Activated T-cell treated with anti-CD3 and anti-CD28 coated beads, Interleukin-2, amount 50 U/mL, for 24 hours (primary cell): Measurements from ENCODE around the gene TATDN2.
A peak's percentile ranks its signal among the peaks of the same experiment; 100 is the strongest.

Experiments
- DNase-seq: peaks from one replicate; pipeline ENCODE4 v3.0.0-alpha.2; 2020
- H3K27ac Mint-ChIP-seq: 2 replicates; pipeline ENCODE4 v1.8.0; 2020; ENCODE audit warnings: mild to moderate bottlenecking, mixed read lengths
- H3K27me3 Mint-ChIP-seq: 2 replicates; pipeline ENCODE4 v1.8.0; 2020; ENCODE audit warnings: mixed read lengths
- H3K36me3 Mint-ChIP-seq: 2 replicates; pipeline ENCODE4 v1.8.0; 2020; ENCODE audit warnings: low read depth, mixed read lengths
- H3K4me1 Mint-ChIP-seq: 2 replicates; pipeline ENCODE4 v1.8.0; 2020; ENCODE audit warnings: low read depth, mixed read lengths
- H3K4me3 Mint-ChIP-seq: 2 replicates; pipeline ENCODE4 v1.8.0; 2020; ENCODE audit warnings: mild to moderate bottlenecking, moderate library complexity, mixed read lengths
- H3K9me3 Mint-ChIP-seq: 2 replicates; pipeline ENCODE4 v1.8.0; 2020; ENCODE audit warnings: mixed read lengths

TATDN2 gene

DNA sequence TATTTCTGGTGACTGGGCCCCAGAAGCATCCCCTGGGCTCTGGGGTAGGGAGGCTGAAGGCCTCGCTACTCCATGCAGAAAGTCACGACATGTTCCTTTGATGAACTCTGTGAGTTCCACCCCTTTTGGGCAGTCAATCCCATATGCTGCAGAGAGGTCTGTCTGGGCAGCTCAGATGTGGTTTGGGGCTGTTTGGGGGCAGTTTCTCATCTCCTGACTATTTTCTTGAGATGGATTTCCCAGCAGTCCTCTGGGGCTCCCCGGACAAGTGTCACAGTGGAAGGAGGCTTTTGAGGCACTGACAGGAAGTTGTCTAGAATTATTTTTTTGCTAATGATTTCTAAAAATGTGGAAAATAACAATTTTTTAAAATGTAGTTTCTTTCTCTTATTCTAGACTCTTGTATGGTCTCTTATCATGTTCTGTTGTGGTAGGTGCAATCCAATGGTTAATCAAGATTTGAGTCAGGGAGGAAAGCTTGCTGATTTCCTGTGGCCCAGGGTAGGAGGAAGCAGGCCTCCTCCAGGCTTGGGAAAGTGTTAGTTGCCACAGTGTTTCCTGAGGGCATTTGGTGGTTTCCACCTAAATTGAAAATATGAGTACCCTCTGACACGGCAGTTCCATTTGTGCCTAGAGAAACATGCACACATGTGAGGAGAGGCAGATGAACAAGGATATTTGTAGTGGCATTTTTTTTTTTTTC, 19.9 kb upstream of the TATDN2 start:
- Mint-ChIP-seq H3K36me3 (peaks cover 13% of the 10 kb centered on the region), H3K9me3 (peaks cover 2% of the 10 kb centered on the region), H3K27me3 (no peaks in the 10 kb centered on the region), H3K4me1 (peaks cover 52% of the 10 kb centered on the region), H3K27ac (peak overlapping the region; percentile 93), H3K4me3 (peak overlapping the region; percentile 20)
- DNase-seq, result peak; percentile 51

DNA sequence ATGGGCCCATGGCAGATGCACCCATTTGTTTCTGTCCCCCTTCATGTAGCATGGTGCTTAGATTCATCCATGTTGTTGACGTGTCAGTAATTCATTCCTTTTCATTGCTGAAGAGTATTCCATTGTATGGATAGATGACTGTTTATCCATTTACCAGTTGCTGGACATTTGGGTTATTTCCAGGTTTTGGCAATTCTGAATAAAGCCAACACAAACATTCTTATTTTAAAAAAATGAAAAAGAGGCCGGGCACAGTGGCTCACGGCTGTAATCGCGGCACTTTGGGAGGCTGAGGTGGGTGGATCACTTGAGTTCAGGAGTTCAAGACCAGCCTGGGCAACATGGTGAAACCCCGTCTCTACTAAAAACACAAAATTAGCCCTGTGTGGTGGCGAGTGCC, 18.7 kb upstream of the TATDN2 start:
- Mint-ChIP-seq H3K4me1 (peaks cover 42% of the 10 kb centered on the region), H3K36me3 (peaks cover 9% of the 10 kb centered on the region), H3K27ac (peak overlapping the region; percentile 93), H3K27me3 (no peaks in the 10 kb centered on the region), H3K4me3 (no peak overlapping the region), H3K9me3 (peaks cover 2% of the 10 kb centered on the region)
- DNase-seq, result no peak

DNA sequence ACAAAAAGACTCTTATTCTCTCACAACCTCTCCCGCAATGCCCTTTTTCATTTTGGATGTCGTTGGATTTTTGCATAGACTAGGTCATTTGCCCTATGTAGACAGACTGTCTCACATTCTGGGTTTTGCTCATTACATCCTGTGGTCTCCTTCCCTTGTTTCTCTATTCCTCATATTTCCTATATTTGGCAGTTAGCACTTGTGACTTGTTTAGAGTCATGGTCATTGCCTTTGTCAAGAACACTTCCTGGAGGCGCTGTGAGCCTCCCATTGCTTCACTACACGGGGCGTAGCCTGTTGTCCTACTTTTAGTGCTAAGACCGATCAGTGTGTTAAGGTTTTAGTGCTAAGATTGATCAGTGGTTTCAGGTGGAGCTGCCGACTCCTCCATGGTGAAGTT, 16.1 kb upstream of the TATDN2 start:
- no peak overlapping the region for H3K27ac Mint-ChIP-seq
- no peaks in the 10 kb centered on the region for H3K9me3 Mint-ChIP-seq
- H3K27me3 Mint-ChIP-seq, result no peaks in the 10 kb centered on the region
- H3K4me3 Mint-ChIP-seq, result no peak overlapping the region
- H3K36me3 Mint-ChIP-seq, result peaks cover 18% of the 10 kb centered on the region
- peaks cover 31% of the 10 kb centered on the region for H3K4me1 Mint-ChIP-seq
- DNase-seq, result no peak

DNA sequence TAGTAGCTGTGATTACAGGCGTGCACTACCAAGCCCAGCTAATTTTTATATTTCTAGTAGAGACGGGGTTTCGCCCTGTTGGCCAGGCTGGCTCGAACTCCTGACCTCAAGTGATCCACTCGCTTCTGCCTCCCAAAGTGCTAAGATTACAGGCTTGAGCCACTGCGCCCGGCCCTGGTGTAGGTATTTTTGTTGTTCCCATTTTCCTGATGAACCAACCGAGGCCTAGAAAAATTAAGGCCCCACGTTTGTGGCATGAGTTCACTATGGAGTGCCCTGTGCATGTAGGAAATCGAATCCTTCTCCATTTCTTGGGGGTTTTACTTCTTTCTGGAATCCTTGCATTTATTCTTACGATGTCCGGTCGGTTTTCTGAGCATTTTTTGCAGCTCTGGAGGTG, 14.3 kb upstream of the TATDN2 start:
- Mint-ChIP-seq H3K27me3 (no peaks in the 10 kb centered on the region), H3K27ac (no peak overlapping the region), H3K9me3 (no peaks in the 10 kb centered on the region), H3K4me1 (peaks cover 27% of the 10 kb centered on the region), H3K4me3 (no peak overlapping the region), H3K36me3 (peaks cover 24% of the 10 kb centered on the region)
- no peak for DNase-seq

DNA sequence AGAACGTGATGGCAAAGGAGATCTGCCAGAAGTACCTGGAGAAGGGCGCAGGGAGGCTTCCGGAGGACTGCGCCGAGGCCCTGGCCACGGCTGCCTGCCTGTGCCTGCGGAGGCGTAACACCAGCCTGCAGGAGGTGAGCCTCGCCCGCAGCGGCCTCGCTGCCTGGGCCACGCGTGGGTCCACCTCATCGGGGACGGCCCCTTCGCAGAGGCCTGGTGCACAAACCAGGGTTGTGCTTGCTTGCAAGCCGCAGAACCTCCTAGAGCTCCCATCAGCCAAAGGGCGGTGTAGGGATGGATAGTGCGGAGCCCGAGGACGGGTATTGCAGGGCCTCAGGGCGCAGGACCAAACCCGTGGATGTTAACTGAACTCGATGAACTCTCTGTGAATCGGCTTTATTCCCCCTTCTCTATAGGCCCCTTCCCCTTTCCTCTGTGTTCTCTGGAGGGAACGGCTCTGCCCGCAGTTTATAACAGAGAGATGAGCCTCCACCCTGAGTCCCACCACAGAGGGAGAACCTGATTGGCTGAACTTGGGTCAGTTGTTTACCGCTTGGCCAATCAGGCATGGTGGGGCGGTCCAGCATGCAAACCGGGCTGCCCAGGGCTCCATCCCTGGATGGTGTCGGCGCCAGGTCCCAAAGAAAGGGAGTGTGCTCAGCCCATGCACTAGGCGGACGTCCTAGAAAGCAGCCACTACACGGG, 13.6 kb upstream of the TATDN2 start:
- Mint-ChIP-seq H3K27ac (no peak overlapping the region), H3K27me3 (no peaks in the 10 kb centered on the region), H3K4me1 (peaks cover 25% of the 10 kb centered on the region), H3K4me3 (no peak overlapping the region), H3K36me3 (peaks cover 27% of the 10 kb centered on the region), H3K9me3 (no peaks in the 10 kb centered on the region)
- DNase-seq, result no peak

DNA sequence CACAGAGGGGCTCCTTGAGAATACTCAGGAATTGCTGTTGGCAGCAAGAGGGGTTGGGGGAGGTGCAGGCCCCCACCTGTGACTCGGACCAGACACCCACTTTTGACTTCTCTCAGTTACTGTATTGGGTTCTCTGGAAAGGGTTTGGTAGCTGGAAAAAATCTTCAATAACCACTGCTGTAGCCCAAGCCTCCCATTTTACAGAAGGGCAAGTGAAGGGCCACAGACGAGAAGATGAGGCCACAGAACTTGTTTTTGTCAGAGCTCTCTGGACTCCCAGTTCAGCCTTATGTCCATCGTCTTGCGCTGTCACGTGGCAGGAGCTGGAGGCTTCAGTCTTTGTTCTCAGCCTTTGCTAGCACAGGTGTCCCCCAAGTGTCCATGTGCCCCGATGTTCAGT, 12.7 kb upstream of the TATDN2 start:
- Mint-ChIP-seq H3K27me3 (no peaks in the 10 kb centered on the region), H3K27ac (no peak overlapping the region), H3K36me3 (peaks cover 29% of the 10 kb centered on the region), H3K9me3 (no peaks in the 10 kb centered on the region), H3K4me3 (no peak overlapping the region), H3K4me1 (peaks cover 27% of the 10 kb centered on the region)
- no peak for DNase-seq

DNA sequence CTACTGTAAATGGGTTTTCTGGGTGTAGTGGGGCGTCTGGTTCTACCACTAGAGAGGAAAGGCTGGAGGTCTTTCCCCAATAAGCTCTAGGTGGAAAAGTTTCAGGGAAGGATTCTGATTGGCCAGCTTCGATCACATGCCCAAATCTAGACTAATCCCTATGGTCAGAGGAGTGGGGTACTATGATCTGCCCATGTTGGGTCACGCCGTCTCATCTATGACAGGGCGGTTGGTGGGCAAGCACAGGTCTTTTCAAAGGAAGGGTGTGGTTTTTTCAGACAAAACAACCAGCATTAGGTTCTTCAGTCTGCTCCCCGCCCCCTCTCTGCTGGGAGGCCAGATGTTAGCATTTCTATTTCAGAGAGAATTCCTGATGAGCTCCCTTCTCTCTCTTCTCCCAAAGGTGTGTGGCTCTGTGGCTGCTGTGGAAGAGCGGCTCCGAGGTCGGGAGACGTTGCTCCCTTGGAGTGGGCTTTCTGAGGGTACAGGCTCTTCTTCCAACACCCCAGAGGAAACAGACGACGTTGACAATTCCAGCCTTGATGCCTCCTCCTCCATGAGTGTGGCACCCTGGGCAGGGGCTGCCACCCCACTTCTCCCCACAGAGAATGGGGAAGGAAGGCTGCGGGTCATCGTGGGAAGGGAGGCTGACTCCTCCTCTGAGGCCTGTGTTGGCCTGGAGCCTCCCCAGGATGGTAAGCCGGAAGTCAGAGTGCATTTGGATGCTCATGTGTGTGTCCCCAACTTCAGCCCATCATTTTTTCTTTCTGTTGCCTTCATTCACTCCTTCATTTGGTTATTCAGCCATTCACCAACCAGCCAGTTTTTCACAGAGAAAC, 9.7 kb upstream of the TATDN2 start:
- H3K9me3 Mint-ChIP-seq, result no peaks in the 10 kb centered on the region
- H3K27ac Mint-ChIP-seq, result peak overlapping the region; percentile 94
- peaks cover 50% of the 10 kb centered on the region for H3K4me1 Mint-ChIP-seq
- H3K27me3 Mint-ChIP-seq, result no peaks in the 10 kb centered on the region
- H3K36me3 Mint-ChIP-seq, result peaks cover 29% of the 10 kb centered on the region
- peak; percentile 40 for DNase-seq
- H3K4me3 Mint-ChIP-seq, result no peak overlapping the region

DNA sequence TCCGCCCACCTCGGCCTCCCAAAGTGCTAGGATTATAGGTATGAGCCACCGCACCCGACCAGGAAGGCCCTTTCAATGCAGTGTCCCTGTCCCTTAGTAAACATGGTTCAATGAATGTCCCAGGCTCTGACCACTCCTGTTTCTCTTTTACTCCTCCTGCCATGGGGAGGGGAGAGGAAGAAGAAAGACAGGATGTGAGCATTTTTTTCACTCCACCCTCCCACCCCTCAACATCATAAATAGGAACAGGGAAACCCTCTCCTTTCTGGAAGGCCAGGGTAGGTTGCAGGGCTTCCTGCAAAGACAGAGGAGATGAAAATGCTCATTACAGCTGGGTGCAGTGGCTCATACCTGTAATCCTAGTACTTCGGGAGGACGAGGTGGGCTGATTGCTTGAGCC, 7.5 kb upstream of the TATDN2 start:
- no peaks in the 10 kb centered on the region for H3K27me3 Mint-ChIP-seq
- H3K4me1 Mint-ChIP-seq, result peaks cover 68% of the 10 kb centered on the region
- H3K4me3 Mint-ChIP-seq, result no peak overlapping the region
- DNase-seq, result no peak
- peak overlapping the region; percentile 64 for H3K27ac Mint-ChIP-seq
- H3K9me3 Mint-ChIP-seq, result peaks cover 14% of the 10 kb centered on the region
- H3K36me3 Mint-ChIP-seq, result peaks cover 44% of the 10 kb centered on the region

DNA sequence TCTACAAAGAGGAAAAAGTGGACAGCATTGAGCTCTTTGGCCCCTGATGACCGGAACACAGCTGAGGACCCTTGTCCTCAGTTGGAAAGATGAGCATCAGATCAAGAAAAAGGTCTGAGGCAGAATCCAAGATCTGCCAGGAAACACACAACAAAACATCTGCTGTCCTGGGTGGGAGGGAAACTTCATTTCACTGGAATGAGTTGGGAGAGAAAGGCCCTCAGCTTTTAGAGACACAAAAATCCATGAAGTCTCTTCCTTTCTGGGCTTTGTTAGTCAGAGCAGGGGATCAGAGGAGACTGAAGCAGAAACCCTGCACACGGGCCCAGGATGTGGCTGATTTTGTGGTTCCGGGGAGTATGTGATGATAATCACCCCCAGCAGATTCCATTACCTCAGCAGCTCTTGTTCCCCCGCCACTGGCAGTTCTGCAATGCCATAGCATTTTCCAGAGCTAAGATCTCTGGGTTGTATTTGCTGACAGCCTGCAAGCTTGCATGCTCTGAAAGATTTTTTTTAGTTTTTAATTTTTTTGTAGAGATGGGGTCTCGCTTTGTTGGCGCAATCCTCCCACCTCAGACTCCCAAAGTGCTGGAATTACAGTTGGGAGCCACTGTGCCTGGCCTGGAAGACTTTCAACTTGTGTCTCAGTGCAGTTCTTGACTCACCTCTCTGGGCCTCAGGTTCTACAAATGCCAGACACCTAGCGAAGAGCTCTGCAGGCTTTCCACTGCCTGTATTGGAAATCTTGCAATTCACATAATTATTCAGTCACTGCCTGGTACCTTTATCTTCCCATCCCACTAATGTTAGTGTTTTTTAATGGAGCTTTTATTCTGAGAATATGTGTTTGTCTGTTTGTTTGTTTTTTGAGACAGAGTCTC, 5.8 kb upstream of the TATDN2 start:
- peaks cover 71% of the 10 kb centered on the region for H3K4me1 Mint-ChIP-seq

DNA sequence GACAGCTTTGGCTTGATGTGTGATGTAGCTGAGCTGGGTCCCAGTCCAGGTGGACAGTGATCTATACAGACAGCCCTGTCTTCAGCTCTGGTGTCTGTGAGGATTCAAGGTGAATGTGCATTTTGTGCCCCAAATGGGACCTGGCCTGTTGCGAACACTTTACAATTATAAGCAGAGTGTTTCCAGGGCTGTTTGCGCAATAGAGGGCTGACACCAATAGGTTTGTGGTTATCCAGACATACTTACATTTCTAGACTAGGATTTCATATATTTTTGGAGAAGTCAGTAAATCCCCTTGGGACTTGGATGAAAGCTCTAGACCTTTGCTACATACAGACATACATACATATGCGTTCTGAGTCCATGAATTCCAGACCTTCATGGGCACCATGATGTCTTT, 4.2 kb upstream of the TATDN2 start:
- Mint-ChIP-seq H3K9me3 (peaks cover 20% of the 10 kb centered on the region), H3K4me1 (peaks cover 65% of the 10 kb centered on the region), H3K36me3 (peaks cover 48% of the 10 kb centered on the region), H3K27me3 (no peaks in the 10 kb centered on the region), H3K27ac (peak overlapping the region; percentile 48), H3K4me3 (no peak overlapping the region)
- DNase-seq, result no peak

More for the DNA sequence above, 5.8 kb upstream of the TATDN2 start:
- Mint-ChIP-seq H3K9me3 (peaks cover 17% of the 10 kb centered on the region), H3K27ac (peak overlapping the region; percentile 91), H3K4me3 (peak overlapping the region; percentile 56), H3K36me3 (peaks cover 46% of the 10 kb centered on the region), H3K27me3 (no peaks in the 10 kb centered on the region)
- peak; percentile 72 for DNase-seq

DNA sequence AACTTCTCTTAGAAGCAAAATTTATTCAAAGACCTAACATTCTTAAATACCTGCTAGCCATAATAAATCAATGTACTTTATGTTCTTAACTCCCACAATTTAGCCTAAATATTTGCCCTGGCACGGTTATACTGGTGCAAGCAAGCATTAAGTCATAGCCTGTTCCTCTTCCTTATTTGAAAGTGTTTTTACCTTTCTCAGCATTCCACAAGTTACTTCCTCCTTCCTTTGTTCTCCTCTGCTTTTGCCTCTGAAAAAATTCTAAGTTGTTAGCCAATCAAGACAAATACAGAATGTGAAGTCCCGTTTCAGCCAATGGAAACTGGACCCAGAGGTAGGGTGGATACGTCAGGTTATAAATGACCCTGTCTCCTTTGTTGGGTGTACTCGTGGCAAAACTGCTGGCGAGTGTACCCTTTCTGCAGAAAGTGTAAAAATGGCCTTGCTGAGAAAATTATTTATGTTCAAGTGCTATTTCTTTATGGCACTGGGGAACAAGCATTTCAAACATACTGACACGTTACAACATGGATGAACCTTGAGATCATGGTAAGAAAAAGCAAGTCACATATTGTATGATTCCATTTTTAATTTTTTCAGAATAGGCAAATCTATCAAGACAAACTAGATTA, 3.1 kb upstream of the TATDN2 start:
- H3K27ac Mint-ChIP-seq, result no peak overlapping the region
- H3K27me3 Mint-ChIP-seq, result no peaks in the 10 kb centered on the region
- DNase-seq, result no peak
- H3K9me3 Mint-ChIP-seq, result peaks cover 20% of the 10 kb centered on the region
- peaks cover 52% of the 10 kb centered on the region for H3K36me3 Mint-ChIP-seq
- no peak overlapping the region for H3K4me3 Mint-ChIP-seq
- peaks cover 68% of the 10 kb centered on the region for H3K4me1 Mint-ChIP-seq

DNA sequence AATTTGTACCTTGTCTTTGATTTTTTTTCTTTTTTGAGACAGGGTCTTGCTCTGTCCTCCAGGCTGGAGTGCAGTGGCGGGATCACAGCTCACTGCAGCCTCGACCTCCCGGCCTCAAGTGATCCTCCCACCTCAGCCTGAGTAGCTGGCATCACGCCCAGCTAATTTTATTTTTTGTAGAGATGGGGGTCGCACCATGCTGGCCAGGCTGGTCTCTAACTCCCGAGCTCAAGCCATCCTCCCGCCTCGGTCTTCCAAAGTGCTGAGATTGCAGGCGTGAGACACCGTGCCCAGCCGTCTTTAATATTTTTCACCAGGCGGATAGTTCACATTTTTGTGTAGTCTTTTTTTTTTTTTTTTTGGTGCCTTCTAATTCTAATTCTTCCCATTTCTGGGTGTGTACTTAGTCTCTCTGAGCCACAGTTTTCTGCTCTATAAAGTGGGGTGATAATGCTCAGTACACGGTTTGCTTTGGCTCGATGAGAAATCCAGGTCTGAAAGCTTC, 528 bp upstream of the TATDN2 start:
- H3K27ac Mint-ChIP-seq, result peak overlapping the region; percentile 94
- H3K27me3 Mint-ChIP-seq, result no peaks in the 10 kb centered on the region
- peaks cover 75% of the 10 kb centered on the region for H3K36me3 Mint-ChIP-seq
- peak overlapping the region; percentile 96 for H3K4me3 Mint-ChIP-seq
- peaks cover 70% of the 10 kb centered on the region for H3K4me1 Mint-ChIP-seq
- no peak for DNase-seq
- H3K9me3 Mint-ChIP-seq, result peaks cover 20% of the 10 kb centered on the region

DNA sequence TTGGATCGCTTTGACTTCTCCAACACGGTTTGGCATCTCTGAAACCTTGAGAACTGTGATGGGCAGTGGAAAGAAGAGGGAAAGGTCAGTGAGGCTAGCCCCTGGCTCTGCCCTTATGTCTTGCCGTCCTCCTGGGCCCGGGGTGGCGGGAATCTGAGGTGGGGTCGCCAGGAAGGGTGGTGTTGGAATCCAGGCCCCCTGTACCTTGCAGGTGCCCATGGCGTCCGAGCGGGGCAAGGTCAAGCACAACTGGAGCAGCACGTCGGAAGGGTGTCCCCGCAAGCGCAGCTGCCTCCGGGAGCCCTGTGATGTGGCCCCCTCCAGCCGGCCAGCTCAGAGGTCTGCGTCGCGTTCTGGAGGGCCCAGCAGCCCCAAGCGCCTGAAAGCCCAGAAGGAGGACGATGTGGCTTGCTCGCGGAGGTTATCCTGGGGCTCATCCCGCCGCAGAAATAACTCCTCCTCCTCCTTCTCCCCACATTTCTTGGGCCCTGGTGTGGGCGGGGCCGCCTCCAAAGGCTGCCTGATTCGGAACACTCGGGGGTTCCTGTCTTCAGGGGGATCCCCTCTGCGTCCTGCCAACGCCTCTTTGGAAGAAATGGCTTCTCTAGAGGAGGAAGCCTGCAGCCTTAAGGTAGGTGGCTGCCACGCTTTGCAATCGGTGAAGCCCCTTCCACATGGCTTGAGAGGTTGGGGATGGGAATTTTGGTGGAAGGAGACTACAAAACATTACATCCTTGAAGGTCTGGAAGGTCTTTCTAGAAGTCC, 907 bp downstream of the TATDN2 start:
- Mint-ChIP-seq H3K36me3 (peaks cover 87% of the 10 kb centered on the region), H3K4me1 (peaks cover 70% of the 10 kb centered on the region)

More for the DNA sequence above, 907 bp downstream of the TATDN2 start:
- Mint-ChIP-seq H3K27ac (peak overlapping the region; percentile 99), H3K27me3 (no peaks in the 10 kb centered on the region), H3K4me3 (peak overlapping the region; percentile 96), H3K9me3 (peaks cover 20% of the 10 kb centered on the region)
- DNase-seq, result peak; percentile 73
